Activated naive CD4-positive, alpha-beta T cell treated with anti-CD3 and anti-CD28 coated beads, Interleukin-2, amount 10 ng/mL, durations not matched to agents 7 days and 5 days (primary cell): ENCODE data around the gene PLAC1.
A peak's percentile ranks its signal among the peaks of the same experiment; 100 is the strongest.

Source experiments
- CTCF ChIA-PET: fragments of 350-600 bp; sonication (Branson Sonifier 250); formaldehyde crosslinking; loops from one replicate; lab custom pipeline; 2021; ENCODE audit warnings: antibody characterized with exemption; lab: Charles Lee
- DNase-seq: peaks from one replicate; pipeline ENCODE4 v3.0.0-alpha.2; 2020
- H3K27ac Mint-ChIP-seq: one replicate; pipeline ENCODE4 v1.8.0; 2021; ENCODE audit warnings: mild to moderate bottlenecking, moderate library complexity, mixed read lengths
- H3K27me3 Mint-ChIP-seq: one replicate; pipeline ENCODE4 v1.8.0; 2021; ENCODE audit warnings: mild to moderate bottlenecking, mixed read lengths
- H3K36me3 Mint-ChIP-seq: one replicate; pipeline ENCODE4 v1.8.0; 2021; ENCODE audit warnings: mixed read lengths
- H3K4me1 Mint-ChIP-seq: one replicate; pipeline ENCODE4 v1.8.0; 2021; ENCODE audit warnings: mixed read lengths
- H3K4me3 Mint-ChIP-seq: one replicate; pipeline ENCODE4 v1.8.0; 2021; ENCODE audit warnings: mild to moderate bottlenecking, moderate library complexity, mixed read lengths
- H3K9me3 Mint-ChIP-seq: one replicate; pipeline ENCODE4 v1.8.0; 2021; ENCODE audit warnings: mixed read lengths

PLAC1 gene

DNA sequence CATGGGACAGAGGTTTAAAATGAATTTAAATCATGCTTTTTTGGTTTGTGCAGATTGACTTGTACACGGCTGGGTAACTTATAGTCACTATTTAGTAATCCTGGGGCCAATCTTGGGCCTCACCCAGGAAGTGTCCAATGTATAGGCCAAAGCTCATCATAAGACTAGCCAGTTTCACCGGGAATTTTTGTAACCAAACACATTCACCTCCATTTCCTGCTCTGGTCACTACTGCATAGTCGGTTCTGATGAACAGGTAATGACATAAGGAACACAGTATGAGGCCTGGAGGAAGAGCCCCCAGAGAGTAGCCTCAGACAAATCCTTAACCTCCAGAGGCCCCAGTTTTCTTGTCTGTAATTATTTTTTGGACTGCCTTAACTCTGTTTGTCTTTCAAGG, 116.4 kb downstream of the PLAC1 start:
- CTCF ChIA-PET, result no interaction called here
- Mint-ChIP-seq H3K36me3 (no peaks in the 10 kb centered on the region), H3K27me3 (peaks cover 34% of the 10 kb centered on the region), H3K9me3 (no peaks in the 10 kb centered on the region), H3K4me3 (no peak overlapping the region), H3K27ac (no peak overlapping the region), H3K4me1 (peaks cover 12% of the 10 kb centered on the region)
- no peak for DNase-seq

DNA sequence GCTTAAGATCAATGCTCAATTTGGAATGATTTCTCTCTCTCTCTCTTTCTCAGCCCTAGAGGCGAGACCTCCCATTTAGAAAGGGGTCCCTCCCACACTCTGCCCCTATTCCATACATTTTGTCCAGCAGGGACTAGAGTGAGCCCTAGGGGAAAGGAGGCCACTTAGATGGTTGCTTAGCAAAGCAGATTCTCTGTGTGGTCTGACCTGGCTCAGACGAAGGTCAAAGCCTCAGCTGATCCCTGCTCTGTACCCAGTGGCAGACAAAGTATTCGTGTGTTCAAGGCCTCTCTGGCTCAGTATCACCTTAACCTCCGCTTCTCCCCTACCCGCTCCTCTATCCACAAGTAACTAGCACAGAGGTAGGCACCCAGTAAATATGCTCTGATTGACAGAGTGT, 120.0 kb downstream of the PLAC1 start:
- no peak overlapping the region for H3K4me3 Mint-ChIP-seq
- no peak overlapping the region for H3K27ac Mint-ChIP-seq

DNA sequence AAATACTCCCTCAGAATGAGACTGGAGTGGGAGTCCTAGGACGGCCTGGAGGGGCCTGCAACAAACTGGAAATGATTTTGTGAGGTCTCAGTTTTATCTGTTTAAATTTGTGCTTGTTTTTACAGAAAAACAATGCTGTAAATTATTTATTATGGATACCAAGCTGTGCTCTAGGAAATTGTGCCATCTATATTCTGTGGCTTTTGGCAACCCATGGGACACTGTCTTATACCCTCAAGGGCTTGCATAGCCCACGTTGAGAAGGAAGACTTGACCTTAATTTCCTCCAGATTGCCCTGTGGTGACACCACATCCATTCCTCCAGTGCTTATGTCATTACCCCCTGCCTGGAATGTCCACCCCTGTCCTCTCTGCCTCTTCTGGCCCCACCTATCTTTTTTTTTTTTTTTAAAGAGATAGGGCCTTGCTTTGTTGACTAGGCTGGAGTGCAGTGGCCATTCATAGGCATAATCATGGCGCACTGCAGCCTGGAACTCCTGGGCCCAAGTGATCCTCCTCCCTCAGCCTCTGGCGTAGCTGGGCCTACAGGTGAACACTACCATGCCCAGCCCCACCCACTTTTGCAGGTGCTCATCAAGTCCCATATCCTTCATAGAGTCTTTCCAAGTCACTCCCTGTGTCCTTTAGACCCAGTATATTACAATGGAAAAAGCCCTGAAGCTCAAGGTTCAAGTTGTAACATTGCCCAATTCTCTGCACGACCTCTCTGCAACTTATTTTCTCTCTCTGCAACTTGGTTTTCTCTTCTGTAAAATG, 120.9 kb downstream of the PLAC1 start:
- Mint-ChIP-seq H3K27me3 (peaks cover 6% of the 10 kb centered on the region), H3K4me1 (peaks cover 4% of the 10 kb centered on the region), H3K4me3 (no peak overlapping the region), H3K27ac (no peak overlapping the region), H3K9me3 (no peaks in the 10 kb centered on the region), H3K36me3 (no peaks in the 10 kb centered on the region)
- CTCF ChIA-PET, result no interaction called here
- no peak for DNase-seq

More for the DNA sequence above, 120.0 kb downstream of the PLAC1 start:
- Mint-ChIP-seq H3K4me1 (peaks cover 12% of the 10 kb centered on the region), H3K36me3 (no peaks in the 10 kb centered on the region), H3K9me3 (no peaks in the 10 kb centered on the region), H3K27me3 (peaks cover 10% of the 10 kb centered on the region)
- DNase-seq, result no peak
- CTCF ChIA-PET, result no interaction called here

- Mint-ChIP-seq H3K27ac (no peak overlapping the region), H3K4me3 (no peak overlapping the region), H3K27me3 (peaks cover 3% of the 10 kb centered on the region), H3K36me3 (no peaks in the 10 kb centered on the region), H3K9me3 (no peaks in the 10 kb centered on the region), H3K4me1 (peaks cover 2% of the 10 kb centered on the region)
- DNase-seq, result no peak
- CTCF ChIA-PET, result no interaction called here
Observed at GRCh38 chrX:134533952-134534351, 124.3 kb downstream of the PLAC1 start.

DNA sequence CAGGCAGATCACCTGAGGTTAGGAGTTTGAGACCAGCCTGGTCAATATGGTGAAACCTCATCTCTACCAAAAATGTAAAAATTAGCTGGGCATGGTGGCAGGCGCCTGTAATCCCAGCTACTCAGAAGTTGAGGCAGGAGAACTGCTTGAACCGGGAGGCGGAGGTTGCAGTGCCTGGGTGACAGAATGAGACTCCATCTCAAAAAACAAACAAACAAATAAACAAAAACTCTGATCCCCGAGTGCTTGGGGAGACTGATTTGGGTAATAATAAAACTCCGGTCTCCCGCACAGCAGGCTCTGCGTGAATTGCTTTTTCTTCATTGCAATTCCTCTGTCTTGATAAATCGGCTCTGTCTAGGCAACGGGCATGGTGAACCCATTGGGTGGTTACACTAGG, 124.9 kb downstream of the PLAC1 start:
- no peaks in the 10 kb centered on the region for H3K9me3 Mint-ChIP-seq
- H3K36me3 Mint-ChIP-seq, result no peaks in the 10 kb centered on the region
- H3K27ac Mint-ChIP-seq, result no peak overlapping the region
- DNase-seq, result no peak
- H3K4me1 Mint-ChIP-seq, result peaks cover 2% of the 10 kb centered on the region
- peaks cover 3% of the 10 kb centered on the region for H3K27me3 Mint-ChIP-seq
- no peak overlapping the region for H3K4me3 Mint-ChIP-seq
- CTCF ChIA-PET, result no interaction called here

- no peak for DNase-seq
- Mint-ChIP-seq H3K27me3 (peaks cover 3% of the 10 kb centered on the region), H3K4me1 (peaks cover 2% of the 10 kb centered on the region), H3K4me3 (no peak overlapping the region), H3K9me3 (no peaks in the 10 kb centered on the region), H3K27ac (no peak overlapping the region), H3K36me3 (no peaks in the 10 kb centered on the region)
- CTCF ChIA-PET, result no interaction called here
Observed at GRCh38 chrX:134530845-134531244, 127.4 kb downstream of the PLAC1 start.

- Mint-ChIP-seq H3K4me3 (no peak overlapping the region), H3K4me1 (peaks cover 2% of the 10 kb centered on the region), H3K27ac (no peak overlapping the region), H3K9me3 (no peaks in the 10 kb centered on the region), H3K27me3 (no peaks in the 10 kb centered on the region), H3K36me3 (no peaks in the 10 kb centered on the region)
- DNase-seq, result no peak
- CTCF ChIA-PET, result no interaction called here
Observed at GRCh38 chrX:134529481-134529880, 128.8 kb downstream of the PLAC1 start.

DNA sequence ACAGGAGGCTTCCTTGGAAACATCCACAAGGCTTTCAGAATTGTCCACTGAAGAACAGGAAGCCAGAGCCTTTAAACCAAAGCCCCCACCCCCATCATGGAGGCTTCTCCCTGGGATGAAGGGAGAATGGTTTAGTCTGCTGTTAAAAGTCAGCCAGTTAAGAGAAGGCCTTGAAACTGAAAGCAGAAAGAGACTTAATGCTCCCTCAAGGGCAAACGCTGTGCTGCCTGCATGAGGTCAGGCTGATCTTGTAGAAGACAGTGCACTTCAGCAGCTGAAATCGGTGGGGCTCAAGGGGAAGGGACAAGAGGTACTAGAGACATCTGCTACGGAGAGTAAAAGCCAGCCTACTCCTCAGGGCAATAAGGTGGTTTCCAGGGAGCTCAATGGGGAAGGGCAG, 129.3 kb downstream of the PLAC1 start:
- peaks cover 2% of the 10 kb centered on the region for H3K4me1 Mint-ChIP-seq
- no peak overlapping the region for H3K27ac Mint-ChIP-seq
- CTCF ChIA-PET, result no interaction called here
- H3K4me3 Mint-ChIP-seq, result no peak overlapping the region
- H3K36me3 Mint-ChIP-seq, result no peaks in the 10 kb centered on the region
- DNase-seq, result no peak
- H3K9me3 Mint-ChIP-seq, result no peaks in the 10 kb centered on the region
- H3K27me3 Mint-ChIP-seq, result no peaks in the 10 kb centered on the region

DNA sequence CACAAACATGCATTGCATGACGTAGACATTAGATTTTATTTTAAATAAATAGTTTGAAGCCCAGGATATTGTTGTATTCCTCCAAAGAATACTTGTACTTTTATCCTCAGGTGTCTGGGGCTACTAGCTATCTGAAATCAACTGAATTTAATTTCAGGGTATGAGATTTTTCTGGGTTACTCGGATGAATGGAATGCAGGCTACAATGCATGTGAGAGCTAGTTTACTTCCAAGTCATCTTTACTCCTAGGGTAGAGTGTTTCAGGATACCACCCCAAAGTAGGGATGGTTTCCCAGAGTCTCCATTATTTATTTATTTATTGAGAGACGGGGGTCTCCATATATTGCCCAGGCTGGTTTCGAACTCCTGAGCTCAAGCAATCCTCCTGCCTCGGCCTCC, 131.9 kb downstream of the PLAC1 start:
- Mint-ChIP-seq H3K4me1 (peaks cover 8% of the 10 kb centered on the region), H3K4me3 (no peak overlapping the region), H3K36me3 (no peaks in the 10 kb centered on the region), H3K9me3 (no peaks in the 10 kb centered on the region), H3K27me3 (no peaks in the 10 kb centered on the region), H3K27ac (no peak overlapping the region)
- DNase-seq, result no peak
- CTCF ChIA-PET, result no interaction called here

- H3K9me3 Mint-ChIP-seq, result no peaks in the 10 kb centered on the region
- no peak for DNase-seq
- H3K4me1 Mint-ChIP-seq, result peaks cover 8% of the 10 kb centered on the region
- no peaks in the 10 kb centered on the region for H3K36me3 Mint-ChIP-seq
- H3K27ac Mint-ChIP-seq, result no peak overlapping the region
- H3K27me3 Mint-ChIP-seq, result no peaks in the 10 kb centered on the region
- no peak overlapping the region for H3K4me3 Mint-ChIP-seq
- CTCF ChIA-PET, result no interaction called here
Observed at GRCh38 chrX:134525086-134525792, 133.0 kb downstream of the PLAC1 start.

- CTCF ChIA-PET, result no interaction called here
- Mint-ChIP-seq H3K27ac (no peak overlapping the region), H3K9me3 (no peaks in the 10 kb centered on the region), H3K27me3 (no peaks in the 10 kb centered on the region), H3K4me1 (peaks cover 8% of the 10 kb centered on the region), H3K36me3 (no peaks in the 10 kb centered on the region), H3K4me3 (no peak overlapping the region)
- DNase-seq, result no peak
Observed at GRCh38 chrX:134524181-134524580, 134.1 kb downstream of the PLAC1 start.

DNA sequence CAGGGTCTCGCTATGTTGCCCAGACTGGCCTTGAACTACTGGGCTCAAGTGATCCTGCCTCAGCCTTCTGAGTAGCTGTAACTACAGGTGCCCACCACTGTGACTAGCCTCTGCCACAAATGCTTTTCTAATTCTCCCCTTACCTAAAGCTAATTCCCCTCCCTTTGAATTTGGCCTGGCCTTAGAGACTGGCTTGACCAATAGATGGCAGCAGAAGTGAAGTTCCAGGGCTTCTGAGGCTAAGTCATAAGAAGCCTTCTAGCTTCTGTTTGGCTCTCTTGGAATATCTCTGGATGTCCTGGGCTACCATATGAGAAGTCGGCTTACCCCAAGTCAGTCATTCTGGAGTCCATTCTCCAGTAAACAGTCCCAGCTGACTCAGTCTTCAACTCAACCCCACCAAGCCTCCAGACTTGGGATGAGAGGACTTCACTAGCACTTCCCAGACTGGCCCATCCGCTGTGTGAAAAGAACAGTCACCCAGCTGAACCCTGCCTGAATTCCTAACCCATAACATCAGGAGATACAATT, 137.3 kb downstream of the PLAC1 start:
- no peak overlapping the region for H3K27ac Mint-ChIP-seq
- CTCF ChIA-PET, result interaction anchor here (0.9 to 1.8 kb wide), 4 partner anchors 210 to 262 kb away, joined by 3 to 16 read pairs (median 5); no protein-coding TSS in a partner anchor
- peaks cover 6% of the 10 kb centered on the region for H3K4me1 Mint-ChIP-seq
- no peak overlapping the region for H3K4me3 Mint-ChIP-seq
- no peaks in the 10 kb centered on the region for H3K9me3 Mint-ChIP-seq
- H3K27me3 Mint-ChIP-seq, result no peaks in the 10 kb centered on the region
- peak; percentile 25 for DNase-seq
- no peaks in the 10 kb centered on the region for H3K36me3 Mint-ChIP-seq
